Esophagus muscularis mucosa (tissue), 4 donors: Measurements from ENCODE around the gene SLC37A1. TPM values are rescaled to one million over a fixed set of nuclear protein-coding genes. Genes with fewer than 3 reads are reported as not detected.

ENCODE experiments used
- DNase-seq: peaks from one replicate; pipeline ENCODE4 v3.0.0-alpha.2; 2017; ENCODE audit errors: extremely low spot score
- H3K27ac ChIP-seq, 4 donors: fragments of 200-600 bp; sonication (generic); replicated peaks in 1 of 4; 1 replicate in 3 of 4; 2 replicates in 1 of 4; pipeline ENCODE4 v1.5.1; 2016 to 2019; ENCODE audit warnings: mild to moderate bottlenecking in 1 of 4
- H3K27me3 ChIP-seq, 4 donors: fragments of 200-600 bp; sonication (generic); one replicate each; pipeline versions ENCODE4 v1.5.1 to v1.6.0; 2016 to 2019
- H3K36me3 ChIP-seq, 4 donors: fragments of 200-600 bp; sonication (generic); one replicate each; pipeline ENCODE4 v1.5.1; 2016 to 2019
- H3K4me1 ChIP-seq, 4 donors: fragments of 200-600 bp; sonication (generic); one replicate each; pipeline ENCODE4 v1.5.1; 2016 to 2019
- H3K4me3 ChIP-seq, 4 donors: fragments of 200-600 bp; sonication (generic); 1 replicate in 2 of 4; 2 replicates in 2 of 4; pipeline ENCODE4 v1.5.1; 2016 to 2019; ENCODE audit warnings: mild to moderate bottlenecking in 4 of 4, moderate library complexity in 1 of 4
- H3K9me3 ChIP-seq, 4 donors: fragments of 200-600 bp; sonication (generic); 1 replicate in 3 of 4; 2 replicates in 1 of 4; pipeline ENCODE4 v1.5.1; 2016 to 2019
- EP300 ChIP-seq: sonication (generic); formaldehyde crosslinking; IDR thresholded peaks from one replicate; pipeline ENCODE4 v1.6.1; 2017; ENCODE audit warnings: antibody characterized with exemption
- POLR2A ChIP-seq: fragments of 450-650 bp; IDR thresholded peaks from one replicate; pipeline ENCODE4 v1.6.1; 2017; ENCODE audit warnings: antibody characterized with exemption, moderate library complexity, mild to moderate bottlenecking, low read depth
- POLR2AphosphoS5 ChIP-seq, 2 donors: sonication (generic); formaldehyde crosslinking; IDR thresholded peaks; one replicate each; pipeline ENCODE4 v1.6.1; 2017; ENCODE audit warnings: antibody characterized with exemption in 2 of 2
- WGBS: methylation state at CpG from one replicate; pipeline ENCODE4 v1.1.5; 2018; 5-methylcytosine and 5-hydroxymethylcytosine counted together
- intact Hi-C: fragments of 100-400 bp; cut with DNase I; formaldehyde crosslinking; loops from one replicate; pipeline ENCODE4 v1.15.1; 2023
- total RNA-seq, 4 donors: library from RNA; depleted of rRNA; stranded (reverse); fragments of >200 nt; gene quantifications; one replicate each; pipeline versions ENCODE4 v1.1.0 to v1.2.1, GENCODE V29; 2016
- TF ChIP-seq, protein P1 (sequence below), 3 experiments: fragments of 200-600 bp in 2 of 3; fragments of 450-650 bp in 1 of 3; sonication (generic) in 2 of 3; IDR thresholded peaks; one replicate each; pipeline ENCODE4 v1.5.1; 2017 to 2019; ENCODE audit warnings: antibody characterized with exemption in 3 of 3, mild to moderate bottlenecking in 2 of 3, moderate library complexity in 1 of 3

The SLC37A1 gene
- total RNA-seq, 4 donors from 2014 or later, result 5.4 to 11.1 (median 7.1) TPM

DNA sequence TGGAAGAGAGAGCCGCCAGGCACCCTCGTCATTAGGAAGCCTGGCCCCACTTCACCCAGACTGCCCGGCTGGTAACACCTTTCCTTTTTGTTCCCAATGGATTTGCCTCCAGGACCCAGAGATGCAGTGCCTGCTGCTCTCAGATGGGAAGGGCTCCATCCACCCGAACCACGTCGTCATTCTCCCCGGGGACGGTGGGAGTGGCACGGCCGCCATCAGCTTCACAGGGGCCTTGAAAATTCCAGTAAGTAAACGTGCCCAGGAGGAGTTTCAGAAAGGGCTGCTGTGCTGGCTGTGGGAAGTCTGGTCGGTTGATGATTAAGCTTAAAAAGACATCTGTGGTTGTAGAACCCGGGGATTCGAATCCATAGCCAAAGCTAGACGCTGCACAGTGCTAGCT is 45.2 kb downstream of the SLC37A1 start:
- H3K36me3 ChIP-seq, result peaks cover 16 to 95% (median 78%) of the 10 kb centered on the region in 4 donors
- 89% methylated on average over 15 of the region's 15 CpGs for WGBS
- no peak for DNase-seq

DNA sequence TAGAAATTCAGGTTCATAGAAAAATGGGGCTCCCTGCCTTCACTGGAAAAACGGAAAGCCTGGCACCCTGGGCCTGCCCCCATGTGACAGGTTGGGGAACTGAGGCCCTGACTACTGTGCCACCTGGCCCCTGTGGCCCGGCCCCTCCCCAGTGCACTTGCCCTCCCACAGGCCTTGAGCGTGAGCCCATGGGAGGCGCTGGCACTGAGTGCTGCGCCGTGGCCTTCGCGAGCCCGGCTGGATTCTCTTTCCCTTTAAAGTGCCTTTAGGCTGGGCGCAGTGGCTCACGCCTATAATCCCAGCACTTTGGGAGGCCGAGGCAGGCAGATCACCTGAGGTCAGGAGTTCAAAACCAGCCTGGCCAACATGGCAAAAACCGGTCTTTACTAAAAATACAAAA is 45.7 kb downstream of the SLC37A1 start:
- no peak overlapping the region for H3K27ac ChIP-seq
- H3K4me1 ChIP-seq, result no peaks in the 10 kb centered on the region
- H3K36me3 ChIP-seq, result peaks cover 13 to 94% (median 78%) of the 10 kb centered on the region in 4 donors
- TF ChIP-seq, protein P1, sequence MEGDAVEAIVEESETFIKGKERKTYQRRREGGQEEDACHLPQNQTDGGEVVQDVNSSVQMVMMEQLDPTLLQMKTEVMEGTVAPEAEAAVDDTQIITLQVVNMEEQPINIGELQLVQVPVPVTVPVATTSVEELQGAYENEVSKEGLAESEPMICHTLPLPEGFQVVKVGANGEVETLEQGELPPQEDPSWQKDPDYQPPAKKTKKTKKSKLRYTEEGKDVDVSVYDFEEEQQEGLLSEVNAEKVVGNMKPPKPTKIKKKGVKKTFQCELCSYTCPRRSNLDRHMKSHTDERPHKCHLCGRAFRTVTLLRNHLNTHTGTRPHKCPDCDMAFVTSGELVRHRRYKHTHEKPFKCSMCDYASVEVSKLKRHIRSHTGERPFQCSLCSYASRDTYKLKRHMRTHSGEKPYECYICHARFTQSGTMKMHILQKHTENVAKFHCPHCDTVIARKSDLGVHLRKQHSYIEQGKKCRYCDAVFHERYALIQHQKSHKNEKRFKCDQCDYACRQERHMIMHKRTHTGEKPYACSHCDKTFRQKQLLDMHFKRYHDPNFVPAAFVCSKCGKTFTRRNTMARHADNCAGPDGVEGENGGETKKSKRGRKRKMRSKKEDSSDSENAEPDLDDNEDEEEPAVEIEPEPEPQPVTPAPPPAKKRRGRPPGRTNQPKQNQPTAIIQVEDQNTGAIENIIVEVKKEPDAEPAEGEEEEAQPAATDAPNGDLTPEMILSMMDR (IDR thresholded peaks at IDR 0.05), result no peak
- TF ChIP-seq EP300 (no peak), POLR2AphosphoS5 (IDR thresholded peaks at IDR 0.05) (no peak), POLR2A (no peak)
- no peak overlapping the region for H3K4me3 ChIP-seq
- no peak for DNase-seq
- H3K27me3 ChIP-seq, result no peaks in the 10 kb centered on the region
- 97% methylated on average over 13 of the region's 13 CpGs for WGBS
- no peaks in the 10 kb centered on the region for H3K9me3 ChIP-seq
- intact Hi-C loops, result no loop called here

More for the DNA sequence above, 45.2 kb downstream of the SLC37A1 start:
- H3K4me3 ChIP-seq, result no peak overlapping the region
- no peak overlapping the region for H3K27ac ChIP-seq
- H3K9me3 ChIP-seq, result no peaks in the 10 kb centered on the region
- no peaks in the 10 kb centered on the region for H3K27me3 ChIP-seq
- TF ChIP-seq POLR2A (no peak), POLR2AphosphoS5 (IDR thresholded peaks at IDR 0.05) (no peak), EP300 (no peak)
- TF ChIP-seq, protein P1 (IDR thresholded peaks at IDR 0.05), result no peak
- intact Hi-C loops, result no loop called here
- H3K4me1 ChIP-seq, result no peaks in the 10 kb centered on the region

DNA sequence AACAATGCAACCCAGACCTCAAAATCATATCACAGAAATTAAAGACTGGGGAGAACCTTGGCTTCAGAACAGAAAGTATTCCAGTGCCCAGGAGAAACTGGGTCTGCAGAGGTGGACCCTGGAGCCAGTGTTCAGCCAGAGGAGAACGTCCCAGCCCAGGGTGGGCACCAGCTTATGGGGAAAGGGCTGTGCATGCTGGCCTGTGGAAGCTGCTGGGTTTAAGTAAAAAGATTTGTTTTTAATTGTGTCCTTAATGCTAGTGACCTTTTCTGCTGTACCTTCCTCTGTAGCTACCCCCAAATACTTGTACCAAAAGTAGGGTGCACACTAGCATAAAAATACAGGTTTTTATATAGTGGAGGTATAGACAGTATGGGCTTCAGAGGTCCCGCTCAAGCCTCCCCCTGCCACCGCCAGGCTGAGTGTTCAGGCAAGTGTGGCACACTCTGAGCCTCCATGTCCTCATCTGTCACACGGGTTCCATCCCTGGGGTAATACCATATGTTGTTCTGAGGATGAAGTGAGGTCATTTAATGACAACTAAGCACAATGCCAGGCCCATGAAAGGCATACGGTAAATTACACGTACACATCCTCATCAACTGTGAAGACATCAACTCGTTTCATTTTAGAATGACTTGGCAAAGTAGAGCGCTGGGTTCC is 47.0 kb downstream of the SLC37A1 start:
- Histone ChIP-seq H3K4me1 (no peaks in the 10 kb centered on the region), H3K4me3 (no peak overlapping the region), H3K9me3 (no peaks in the 10 kb centered on the region), H3K27ac (no peak overlapping the region), H3K27me3 (no peaks in the 10 kb centered on the region), H3K36me3 (peaks cover 17 to 94% (median 74%) of the 10 kb centered on the region in 4 donors)
- TF ChIP-seq, protein P1 (IDR thresholded peaks at IDR 0.05), result no peak
- no peak for TF ChIP-seq POLR2AphosphoS5 (IDR thresholded peaks at IDR 0.05)
- no peak for TF ChIP-seq EP300
- no peak for TF ChIP-seq POLR2A
- WGBS, result 92% methylated on average over 8 of the region's 8 CpGs
- intact Hi-C loops, result no loop called here
- DNase-seq, result no peak

DNA sequence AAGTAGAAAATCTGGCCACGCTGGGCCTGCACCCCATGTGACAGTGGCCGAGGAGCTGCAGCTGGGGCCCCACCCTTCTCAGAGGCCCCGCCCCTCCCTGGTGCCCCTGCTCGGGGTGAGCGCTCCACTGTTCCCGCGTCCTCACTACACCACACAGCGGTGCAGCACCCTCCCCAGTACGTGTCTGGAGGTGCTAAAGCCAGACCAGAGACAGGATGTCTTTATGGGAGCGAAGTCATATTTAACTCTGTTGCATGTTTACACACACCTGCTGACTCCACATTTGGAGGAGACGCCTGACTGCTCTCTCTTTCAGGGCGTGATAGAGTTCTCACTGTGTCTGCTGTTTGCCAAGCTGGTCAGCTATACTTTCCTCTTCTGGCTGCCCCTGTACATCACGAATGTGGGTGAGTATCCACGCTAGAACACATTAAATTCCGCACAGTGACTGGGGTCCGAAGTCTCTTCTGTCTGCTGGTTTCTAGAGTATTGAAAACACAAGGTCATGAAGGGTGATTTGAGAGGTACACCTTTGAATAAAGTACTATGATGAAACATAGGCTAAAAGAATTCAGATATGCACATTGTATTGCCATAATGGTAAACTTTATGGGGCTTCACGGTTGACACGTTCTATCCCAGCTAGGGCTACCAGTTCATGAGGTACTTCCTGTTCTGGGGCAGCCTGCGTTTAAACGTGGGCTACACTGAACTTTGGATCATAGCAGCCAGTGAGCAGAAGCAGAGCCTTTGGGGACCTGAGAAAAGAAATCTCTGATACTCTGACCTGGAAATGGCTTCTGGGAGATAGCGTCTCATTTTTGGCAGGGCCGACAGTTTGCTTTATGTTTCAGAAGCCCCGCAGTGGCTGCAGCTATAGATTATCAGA is 48.4 kb downstream of the SLC37A1 start:
- H3K4me1 ChIP-seq, result no peaks in the 10 kb centered on the region
- H3K27me3 ChIP-seq, result no peaks in the 10 kb centered on the region
- 79% methylated on average over 17 of the region's 23 CpGs for WGBS
- no peak overlapping the region for H3K27ac ChIP-seq
- intact Hi-C loops, result no loop called here
- H3K36me3 ChIP-seq, result peaks cover 17 to 90% (median 66%) of the 10 kb centered on the region in 4 donors
- TF ChIP-seq EP300 (no peak), POLR2AphosphoS5 (IDR thresholded peaks at IDR 0.05) (no peak), POLR2A (no peak)
- TF ChIP-seq, protein P1 (IDR thresholded peaks at IDR 0.05), result no peak
- no peak overlapping the region for H3K4me3 ChIP-seq
- no peak for DNase-seq
- no peaks in the 10 kb centered on the region for H3K9me3 ChIP-seq
